GM18499 (cell line): Measurements from ENCODE around the gene NRCAM.
"Not testable (repeated sequence)": the region's sequence is repeated elsewhere in the genome, so short reads cannot be mapped to it uniquely, and the experiment has no call there.

Experiments used
- ATAC-seq: cut with Tn5 transposase; IDR thresholded peaks from one replicate; pipeline ENCODE4 v1.9.1; 2021; ENCODE audit warnings: moderate number of reproducible peaks; ENCODE audit not compliant: insufficient read depth, unreplicated experiment

The NRCAM gene

DNA sequence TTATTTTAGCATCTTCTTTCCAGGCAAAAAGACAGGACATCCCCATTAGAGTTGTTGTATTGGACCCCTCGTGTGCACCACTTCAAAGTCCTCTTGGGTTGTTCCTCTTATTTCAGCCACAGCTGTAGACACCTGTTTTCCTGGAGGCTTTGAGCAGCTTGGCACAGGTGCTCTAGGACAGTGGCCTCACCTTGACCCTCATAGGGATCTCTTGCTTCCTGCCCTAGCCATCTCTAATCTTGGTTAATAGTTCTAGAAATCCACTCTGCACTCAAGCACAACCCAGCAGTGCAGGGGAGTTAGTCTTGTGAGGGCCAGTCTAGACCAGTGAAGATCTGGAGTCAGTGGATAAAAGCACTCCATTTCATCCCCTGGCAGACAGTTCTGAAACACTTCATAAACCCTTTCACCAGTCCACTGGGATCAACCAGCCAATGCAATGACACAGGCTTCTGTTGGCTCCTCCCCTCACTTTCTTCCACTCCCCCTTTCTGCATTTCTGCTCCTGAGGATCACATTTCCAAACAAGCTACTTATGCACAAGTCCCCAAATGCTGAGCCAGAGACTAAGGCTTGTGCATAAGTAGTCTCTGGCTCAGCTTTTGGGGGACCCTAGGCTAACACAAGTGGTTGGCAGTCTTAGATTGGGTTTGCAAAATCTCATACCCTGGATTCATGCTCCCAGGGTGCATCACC lies 194.5 kb downstream of the NRCAM start:
- no peak for ATAC-seq

DNA sequence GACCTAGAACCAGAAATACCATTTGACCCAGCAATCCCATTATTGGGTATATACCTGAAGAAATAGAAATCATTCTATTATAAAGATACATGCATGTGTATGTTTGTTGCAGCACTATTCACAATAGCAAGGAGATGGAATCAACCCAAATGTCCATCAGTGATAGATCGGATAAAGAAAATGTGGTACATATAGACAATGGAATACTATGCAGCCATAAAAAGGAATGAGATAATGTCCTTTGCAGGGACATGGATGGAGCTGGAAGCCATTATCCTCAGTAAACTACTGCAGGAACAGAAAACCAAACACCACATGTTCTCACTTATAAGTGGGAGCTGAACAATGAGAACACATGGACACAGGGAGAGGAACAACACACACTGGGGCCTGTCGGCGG lies 196.8 kb downstream of the NRCAM start:
- ATAC-seq, result not testable (repeated sequence)

GRCh38 chr7:108257954-108258353 lies 198.3 kb downstream of the NRCAM start:
- no peak for ATAC-seq

- ATAC-seq, result no peak
These were observed 202.0 kb downstream of the NRCAM start for GRCh38 chr7:108254259-108254658.

DNA sequence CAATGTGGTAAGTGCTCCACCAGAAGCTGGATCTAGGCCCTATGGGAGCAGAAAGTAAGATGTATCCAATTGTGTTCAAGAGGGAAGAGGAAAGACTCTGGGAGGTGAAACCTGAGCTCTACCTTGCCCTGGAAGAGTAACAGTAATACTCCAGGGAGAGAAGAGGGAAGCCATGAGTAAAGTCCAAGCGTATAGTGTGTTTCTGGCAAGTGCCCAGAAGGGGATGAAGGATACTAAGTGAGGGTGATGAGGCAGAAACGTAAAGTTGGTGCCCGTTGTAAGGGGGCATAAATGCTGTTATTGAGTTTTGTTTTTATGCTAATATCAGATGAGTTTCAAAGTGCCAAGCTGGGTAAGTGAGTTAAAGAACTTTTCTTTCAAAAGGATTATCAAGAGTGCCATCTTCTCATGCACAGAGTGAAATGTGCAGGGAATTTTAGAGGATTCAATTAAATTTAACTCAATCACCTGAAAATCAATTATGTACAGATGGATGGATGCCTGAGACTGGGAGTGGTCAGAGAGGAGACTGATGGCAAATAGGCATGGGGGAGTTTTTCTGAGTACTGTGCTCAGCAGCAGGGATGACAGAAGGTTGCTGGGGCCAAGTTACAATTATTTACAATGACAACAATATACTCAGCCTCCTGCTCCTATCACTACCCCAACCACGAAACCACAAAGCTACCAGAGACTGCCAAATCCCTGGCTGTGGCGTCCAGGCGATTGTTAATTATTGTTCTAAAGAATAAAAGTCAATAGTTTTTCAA lies 202.8 kb downstream of the NRCAM start:
- no peak for ATAC-seq

- ATAC-seq, result no peak
These were observed 204.1 kb downstream of the NRCAM start for GRCh38 chr7:108252177-108252576.

DNA sequence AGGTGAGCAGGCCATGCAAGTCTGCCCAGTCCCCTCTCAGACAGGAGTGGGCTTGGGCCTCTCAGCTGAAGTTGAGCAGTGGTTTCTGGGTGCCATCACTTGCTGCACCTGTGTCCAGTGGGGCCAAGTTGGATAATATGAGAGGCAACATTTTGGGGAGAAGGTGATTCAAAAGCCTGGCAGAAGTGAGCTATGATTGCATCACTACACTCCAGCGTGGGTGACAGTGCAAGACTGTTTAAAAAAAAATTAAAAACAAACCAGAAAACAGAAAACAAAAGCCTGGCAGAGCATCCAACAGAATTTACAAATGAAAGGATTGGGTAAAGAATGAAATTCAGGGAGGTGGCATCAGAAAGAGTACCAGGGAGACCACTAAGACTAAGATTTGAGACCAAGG lies 204.5 kb downstream of the NRCAM start:
- no peak for ATAC-seq

- ATAC-seq, result no peak
These were observed 206.8 kb downstream of the NRCAM start for GRCh38 chr7:108249453-108249852.

- no peak for ATAC-seq
These were observed 207.4 kb downstream of the NRCAM start for GRCh38 chr7:108248821-108249220.

DNA sequence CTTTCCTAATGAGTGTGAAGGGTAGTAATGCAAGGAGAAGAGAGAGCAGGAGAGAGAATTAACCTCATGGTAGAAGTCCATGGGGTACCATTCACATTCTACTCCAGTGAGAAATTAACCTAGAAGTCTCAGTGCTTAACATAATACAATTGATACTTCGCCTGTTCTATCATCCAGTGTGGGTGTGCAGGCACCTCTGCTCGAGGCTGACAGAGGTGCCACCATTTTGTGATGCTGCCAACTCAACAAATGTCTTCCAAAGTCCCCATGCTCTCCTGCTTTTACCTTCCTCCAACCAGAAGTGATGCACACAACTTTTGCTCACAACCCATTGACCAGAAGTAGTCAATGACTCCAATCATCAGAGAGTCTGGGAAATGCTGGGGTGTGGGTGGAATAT lies 207.8 kb downstream of the NRCAM start:
- ATAC-seq, result no peak

GRCh38 chr7:108247614-108248013 lies 208.6 kb downstream of the NRCAM start:
- ATAC-seq, result no peak

DNA sequence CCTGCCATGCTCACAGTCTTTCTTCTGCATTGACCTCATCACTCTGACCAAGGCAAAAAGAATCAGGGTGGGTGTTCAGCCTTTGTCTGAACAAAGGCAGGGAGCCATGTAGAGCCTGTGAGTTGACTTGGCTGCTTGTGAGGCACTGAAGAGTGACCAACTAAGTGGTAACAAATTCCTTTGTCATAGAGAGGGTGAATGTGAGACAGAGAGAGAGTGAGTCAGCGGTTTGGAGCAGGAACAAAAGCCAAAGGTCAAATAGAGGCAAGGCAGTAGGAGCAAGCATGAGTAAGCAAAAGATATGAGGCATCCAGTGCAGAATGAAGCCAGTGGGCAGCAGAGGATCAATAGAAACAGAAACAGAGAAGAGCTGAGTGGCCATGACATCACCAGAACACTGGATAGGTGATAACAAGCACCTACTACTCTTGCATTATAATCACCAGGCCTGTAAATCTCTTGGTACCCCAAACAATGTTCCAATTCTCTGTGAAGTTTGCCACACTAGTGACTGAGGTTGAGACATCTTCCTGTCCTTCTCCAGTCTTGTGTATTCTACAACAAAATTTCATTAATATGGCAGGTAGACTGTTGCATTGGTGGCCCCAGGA lies 209.9 kb downstream of the NRCAM start:
- ATAC-seq, result peak; percentile 72

DNA sequence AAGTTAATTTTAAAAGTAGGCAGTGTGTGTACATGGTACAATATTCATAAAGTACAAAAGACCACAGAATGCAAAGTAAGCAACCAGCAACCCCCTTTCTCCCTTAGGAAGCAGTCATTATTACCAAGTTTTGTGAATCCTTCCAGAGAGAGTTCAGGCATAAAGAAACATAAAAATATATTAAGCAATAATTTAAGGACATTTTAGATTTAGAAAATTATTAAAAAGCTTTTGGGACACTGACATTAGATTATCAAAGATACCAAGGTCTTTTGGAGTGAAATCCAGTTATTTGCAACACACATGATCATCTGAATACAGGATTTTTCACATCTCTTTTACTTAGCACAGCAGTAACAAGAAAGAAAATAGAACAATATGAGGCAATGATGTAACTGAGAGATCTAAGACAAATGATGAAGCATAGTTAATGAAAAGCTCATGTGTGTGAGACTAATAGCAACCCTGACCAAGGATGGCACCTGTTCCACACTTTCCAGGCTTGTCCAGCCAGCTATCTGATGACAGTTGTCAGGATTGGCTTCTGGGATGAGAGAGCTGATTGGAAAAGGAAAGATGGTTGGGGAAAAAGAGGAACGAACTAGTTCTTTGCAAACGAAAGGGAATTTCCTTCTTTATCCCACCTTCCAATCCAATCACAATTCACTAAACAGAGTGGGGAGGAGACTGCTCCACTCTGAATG lies 210.6 kb downstream of the NRCAM start:
- no peak for ATAC-seq

GRCh38 chr7:108244110-108244509 lies 212.1 kb downstream of the NRCAM start:
- ATAC-seq, result no peak

DNA sequence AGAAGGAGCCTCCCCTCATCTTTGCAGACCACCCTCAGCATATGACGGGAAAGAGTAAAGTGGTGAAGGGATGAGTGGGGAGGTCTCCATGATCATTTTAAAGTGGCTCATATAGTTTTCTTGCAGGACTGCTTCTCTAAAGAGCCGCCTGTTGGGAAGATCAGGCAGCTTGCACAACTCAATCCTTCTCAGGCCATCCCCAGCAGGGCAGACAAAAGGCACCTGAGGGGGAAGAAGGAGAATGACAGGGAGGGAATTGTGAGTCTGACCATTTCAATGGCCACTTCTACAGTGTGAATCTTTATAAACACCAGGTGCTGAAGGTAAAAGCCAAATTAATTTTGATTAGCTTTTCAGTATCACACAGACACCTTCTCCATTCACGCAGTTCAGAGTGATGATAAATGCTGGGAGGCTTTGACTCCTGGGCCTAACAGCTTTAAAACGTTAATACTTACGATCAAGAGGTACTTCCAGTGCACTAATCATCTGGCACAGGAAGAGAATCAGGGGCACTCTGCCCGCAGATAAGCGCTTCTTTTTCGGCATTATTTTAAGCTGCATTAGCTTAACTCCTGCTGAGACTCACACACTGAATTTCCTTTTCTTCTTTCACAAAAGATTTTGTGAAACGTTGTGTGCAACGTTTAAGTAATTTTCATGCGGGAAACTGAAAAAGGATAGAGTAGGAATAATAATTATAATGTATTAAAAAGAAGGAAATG lies 216.6 kb downstream of the NRCAM start:
- ATAC-seq, result no peak

- ATAC-seq, result no peak
These were observed 219.4 kb downstream of the NRCAM start for GRCh38 chr7:108236681-108237415.

- ATAC-seq, result no peak
These were observed 220.7 kb downstream of the NRCAM start for GRCh38 chr7:108235451-108236061.

DNA sequence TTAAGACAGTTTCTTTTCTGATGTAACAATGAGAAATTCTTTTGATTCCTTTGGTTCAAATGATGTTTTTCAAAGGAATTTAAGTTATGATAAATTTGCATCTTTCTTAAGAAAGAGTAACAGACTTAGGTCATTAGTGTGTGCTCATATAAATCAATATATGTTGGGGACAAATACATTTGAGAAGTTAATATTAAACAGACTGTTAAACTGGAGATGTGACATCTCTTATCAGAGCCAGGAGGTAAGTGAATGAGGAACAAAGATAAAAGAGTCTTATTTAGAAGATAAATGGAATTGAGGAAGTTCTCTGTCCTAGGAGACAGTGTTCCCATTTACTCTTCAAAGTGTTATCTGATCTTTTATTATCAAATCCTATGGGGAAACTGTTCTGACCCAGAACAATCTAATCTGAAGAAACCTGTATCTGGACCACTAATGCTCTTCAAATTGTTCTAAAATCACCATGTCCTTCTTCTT lies 221.2 kb downstream of the NRCAM start:
- ATAC-seq, result no peak

- no peak for ATAC-seq
These were observed 222.0 kb downstream of the NRCAM start for GRCh38 chr7:108234281-108234680.
